Activated CD4-positive, alpha-beta T cell treated with anti-CD3 and anti-CD28 coated beads, Interleukin-2, amount 50 U/mL, for 48 hours (primary cell): ENCODE results near the gene CAMK1.

Source experiments
- DNase-seq, 2 experiments: peaks; one replicate each; pipeline ENCODE4 v3.0.0-alpha.2; 2020

CAMK1 gene

DNA sequence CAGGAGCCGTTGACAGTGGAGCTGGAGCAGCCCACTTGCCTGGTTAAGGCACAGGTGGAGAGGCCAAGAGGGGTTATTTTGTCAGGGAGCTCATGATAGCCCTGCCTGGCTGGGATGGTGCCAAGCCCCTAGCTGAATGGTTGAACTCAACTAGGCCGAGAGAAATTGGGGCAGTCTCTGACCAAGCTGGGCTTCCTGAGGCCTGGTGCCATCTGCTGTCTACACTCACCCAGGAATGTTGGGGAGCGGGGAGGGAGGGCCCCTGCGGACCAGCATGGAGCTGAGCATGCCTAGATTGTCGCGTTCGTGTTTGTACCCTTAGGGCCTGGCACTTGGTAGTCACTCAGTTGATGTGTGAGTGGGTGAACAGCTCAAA is 37.0 kb downstream of the CAMK1 start:
- no peak for DNase-seq

DNA sequence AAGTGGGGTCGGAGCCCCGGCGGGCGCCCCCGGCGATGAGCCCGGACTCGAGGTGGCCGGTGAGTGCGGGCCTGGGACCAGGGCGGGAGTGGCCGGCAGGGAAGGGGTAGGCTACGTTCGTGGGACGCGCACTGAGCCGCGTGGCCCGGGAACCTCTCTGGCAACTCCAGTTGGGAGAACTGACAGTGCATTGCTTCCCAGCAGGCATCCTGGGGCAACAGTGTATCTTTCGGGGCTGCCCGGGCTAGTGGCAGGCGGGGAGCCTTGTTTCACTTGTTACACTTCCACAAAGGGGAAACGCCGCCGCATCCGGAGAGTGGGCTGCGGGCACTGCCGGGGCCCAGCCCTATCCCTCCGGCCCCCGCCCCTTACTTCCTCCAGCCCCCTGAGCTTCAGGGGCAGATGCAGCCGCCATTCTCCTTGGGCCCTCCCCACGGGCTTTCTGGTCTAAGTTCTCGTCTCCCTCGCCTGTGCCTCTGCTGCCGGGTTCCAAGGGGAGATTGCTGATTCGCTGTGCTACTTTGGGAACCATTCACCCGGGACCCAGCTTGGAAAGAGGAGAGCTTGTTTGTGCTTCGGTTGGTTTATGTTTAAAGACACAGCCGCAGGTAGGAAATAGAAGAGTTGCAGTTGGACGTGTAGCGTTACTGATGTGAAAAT is 37.5 kb downstream of the CAMK1 start:
- DNase-seq: peak; percentile 44 to 50

DNA sequence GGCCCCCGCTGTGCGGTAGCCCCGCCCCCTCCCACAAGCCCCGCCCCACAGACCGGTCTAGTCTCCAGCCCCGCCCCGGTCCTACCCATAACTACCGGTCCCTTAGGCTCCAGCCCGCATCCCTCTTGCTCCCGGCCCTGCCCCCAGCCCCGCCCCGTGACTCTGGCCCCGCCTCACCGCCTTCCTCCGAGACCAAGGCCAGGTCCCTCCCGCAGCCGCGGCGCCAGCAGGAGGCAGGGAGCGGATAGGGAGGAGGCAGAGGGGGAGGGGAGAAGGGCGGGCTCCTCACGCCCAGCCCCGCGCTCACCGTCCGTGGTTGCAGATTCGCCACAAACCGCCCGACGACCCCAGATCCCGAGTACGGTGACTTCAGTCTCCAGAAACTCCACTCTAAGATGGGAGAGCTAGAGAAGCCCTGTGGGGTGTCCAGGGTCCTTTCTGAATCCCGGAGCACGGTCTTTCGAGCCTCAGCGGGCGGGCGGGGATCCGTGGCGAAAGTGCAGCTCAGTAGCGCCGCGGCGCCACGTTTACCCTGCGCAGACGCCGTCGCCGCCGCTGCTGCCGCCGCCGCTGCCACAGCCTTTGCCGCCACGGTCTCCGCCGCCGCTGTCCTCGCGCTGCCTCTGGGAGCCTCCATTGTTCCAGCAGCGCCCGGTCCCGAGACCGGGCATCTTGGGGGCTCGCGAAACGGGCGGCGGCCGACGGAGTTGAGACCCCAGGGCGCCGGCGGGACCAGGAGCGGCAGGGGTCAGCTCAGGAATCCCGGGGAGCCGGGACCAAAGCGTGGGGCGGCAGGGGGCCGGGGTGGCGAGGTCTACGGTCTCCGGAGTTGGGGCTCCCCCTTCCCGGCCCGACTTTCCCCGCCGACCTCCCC is 38.3 kb downstream of the CAMK1 start, which contains the start of gene BRPF1:
BRPF1 (plus strand) TSS at position 530 of the 874 bp plus-strand sequence. CDS start 2,406 bp downstream, outside the sequence.
- peak; percentile 100 for DNase-seq

DNA sequence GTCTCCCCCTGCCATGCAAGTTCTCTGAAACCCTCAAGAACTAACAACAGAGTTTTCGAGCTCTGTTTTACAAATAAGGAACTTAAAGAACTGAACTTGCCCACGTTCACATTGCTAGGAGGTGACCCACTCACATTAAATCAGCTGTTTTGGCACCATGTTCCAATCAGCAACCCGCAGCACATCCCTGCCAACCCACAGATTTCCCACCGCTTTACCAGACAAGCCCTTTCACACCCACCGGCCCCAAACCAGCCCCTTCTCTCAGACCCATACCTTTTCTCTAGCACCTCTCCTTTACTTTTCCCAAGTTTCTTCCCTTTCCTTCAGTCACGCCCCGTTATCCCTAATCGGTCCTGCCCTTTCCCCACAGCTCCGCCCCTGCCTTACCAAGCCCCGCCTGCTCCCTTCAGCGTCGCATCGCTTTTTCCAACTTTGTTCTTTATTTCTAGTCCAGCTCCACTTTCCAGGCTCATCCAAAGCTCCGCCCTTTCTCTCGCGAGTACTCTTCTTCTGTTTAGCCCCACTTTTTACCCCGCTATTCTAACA is 39.0 kb downstream of the CAMK1 start:
- DNase-seq: no peak

DNA sequence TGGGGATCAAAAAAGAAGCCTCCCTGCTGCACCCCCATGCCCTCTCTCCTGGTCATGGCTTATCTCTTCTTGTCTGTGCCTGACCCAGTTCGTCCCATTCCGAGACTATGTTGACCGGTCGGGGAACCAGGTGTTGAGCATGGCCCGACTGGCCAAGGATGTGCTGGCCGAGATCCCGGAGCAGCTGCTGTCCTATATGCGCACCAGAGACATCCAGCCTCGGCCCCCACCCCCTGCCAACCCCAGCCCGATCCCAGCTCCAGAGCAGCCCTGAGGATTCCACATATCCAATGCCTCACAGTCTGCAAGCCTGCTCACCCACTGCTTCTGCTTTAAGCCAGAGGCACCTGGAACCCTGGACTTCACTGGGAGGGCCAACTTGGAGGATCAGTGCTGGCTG is 40.3 kb downstream of the CAMK1 start:
- DNase-seq: no peak

DNA sequence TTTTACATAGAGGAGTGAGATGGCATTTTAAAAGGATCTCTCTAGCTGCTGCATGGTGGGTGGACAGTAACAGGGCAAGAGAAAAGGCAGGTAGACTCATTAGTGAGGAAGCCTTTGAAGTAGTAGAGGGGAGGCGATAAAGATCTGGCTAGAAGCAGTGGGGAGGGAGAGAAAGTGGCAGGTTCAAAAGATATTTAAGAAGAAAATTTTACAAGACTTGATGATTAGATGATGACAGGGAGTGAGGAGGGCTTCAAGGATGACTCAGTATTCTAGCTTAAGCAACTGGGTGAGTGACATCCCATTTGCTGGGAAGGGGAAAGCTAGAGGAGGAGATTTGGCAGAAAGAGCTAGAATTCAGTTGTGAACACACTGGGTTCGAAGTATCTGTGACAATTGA is 42.0 kb downstream of the CAMK1 start:
- no peak for DNase-seq

DNA sequence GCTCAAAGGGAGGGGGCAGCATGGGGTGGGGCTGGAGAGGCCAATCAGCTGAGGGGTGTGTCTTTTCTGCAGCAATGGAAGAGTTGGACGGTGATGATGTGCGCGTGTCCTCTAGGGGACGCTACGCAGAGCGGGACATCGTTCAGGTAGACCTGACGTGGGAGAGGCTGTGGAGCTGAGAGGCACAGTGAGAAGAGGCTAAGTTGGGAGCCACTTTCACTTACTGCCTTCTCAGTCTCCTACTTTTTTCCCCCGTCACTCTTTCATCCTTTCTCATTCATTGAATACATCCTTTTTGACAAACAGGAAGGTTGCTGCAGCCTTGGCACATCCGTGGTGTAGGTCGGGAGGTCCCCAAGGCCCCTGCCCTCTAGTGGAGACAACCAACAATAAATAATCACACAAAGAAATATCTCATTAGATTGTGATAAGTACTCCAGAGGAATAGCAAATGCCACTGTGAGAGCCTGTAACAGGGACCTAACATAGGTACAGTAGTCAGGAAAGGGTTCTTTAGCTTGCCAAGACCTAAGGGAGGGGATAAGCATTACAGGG is 42.6 kb downstream of the CAMK1 start:
- peak; percentile 56 to 69 for DNase-seq

DNA sequence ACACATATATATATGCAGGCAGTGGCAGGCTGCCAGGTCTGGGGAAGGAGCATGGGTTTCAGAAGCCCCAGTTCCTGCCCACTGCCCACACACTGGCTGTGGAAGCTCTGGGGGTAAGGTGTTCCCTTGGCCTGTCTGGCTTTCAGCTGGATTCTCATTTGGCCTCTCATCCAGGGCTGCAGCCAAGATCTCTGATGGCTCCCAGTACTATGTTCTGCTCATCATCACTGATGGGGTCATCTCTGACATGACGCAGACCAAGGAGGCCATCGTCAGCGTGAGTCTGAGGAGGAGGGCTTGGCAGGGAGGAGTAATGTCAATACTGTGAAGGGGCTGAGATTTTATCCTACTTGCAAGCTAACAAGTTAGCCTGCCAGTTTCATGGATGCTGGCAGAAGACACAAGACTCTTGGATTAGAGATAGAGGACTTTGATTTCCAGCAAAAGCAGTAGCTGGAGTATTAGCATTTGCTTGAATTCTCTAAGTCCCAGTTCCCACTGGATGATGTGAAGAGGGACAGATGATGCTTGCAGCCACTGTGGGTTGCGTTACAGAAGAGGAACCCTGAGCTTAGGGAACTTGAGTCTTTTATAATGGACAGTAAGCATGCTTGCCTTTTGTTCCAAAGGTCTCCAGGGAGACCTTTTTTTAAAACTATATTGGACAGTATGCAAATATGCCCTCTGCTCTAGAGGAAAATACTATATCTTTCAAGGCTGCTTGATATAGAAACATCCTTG is 43.8 kb downstream of the CAMK1 start:
- no peak for DNase-seq

DNA sequence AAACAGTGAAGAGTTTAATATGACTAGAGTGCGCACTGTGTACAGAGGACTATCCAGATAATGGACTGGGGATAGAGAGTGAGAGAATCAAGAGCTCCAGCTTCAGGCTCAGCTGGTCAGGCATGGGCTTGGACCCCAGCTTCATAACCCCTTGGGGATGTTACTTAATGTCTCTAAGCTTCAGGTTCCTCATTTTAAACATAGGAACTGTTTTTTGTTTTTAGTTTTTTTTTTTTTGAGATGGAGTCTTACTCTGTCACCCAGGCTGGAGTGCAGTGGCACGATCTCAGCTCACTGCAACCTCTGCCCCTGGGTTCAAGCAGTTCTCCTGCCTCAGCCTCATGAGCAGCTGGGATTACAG is 48.1 kb downstream of the CAMK1 start:
- no peak for DNase-seq

DNA sequence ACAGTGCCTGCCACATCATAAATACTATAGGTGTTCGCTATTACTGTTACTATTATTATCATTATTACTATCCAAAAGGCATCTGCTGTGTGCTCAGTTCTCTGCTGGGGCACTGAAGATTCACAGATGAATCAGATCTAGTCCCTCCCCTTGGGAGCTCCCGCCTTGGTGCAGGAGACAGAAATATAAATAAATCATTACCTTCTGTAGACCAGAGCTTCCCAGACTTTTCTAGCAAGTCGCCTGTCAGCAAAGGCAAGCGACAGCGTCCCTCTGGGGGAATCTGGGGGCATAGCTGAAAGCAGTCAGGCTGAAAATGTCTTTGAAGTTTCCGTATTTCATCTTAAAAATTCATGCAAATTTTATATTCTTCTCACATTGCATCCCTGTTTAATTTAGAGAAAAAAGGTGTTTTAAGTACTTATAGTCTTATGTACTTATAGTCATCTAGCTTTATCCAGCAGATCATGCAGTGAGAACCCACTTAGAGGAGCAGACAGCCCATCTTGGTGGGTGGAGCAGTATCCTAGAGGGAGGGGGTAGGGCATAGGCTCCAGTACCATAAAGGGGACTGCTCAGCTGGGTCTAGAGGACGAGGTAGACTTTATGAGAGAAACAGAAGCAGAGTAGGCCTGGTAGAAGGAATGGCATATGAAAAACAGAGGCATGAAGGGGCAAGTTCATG is 48.6 kb downstream of the CAMK1 start:
- DNase-seq: no peak

DNA sequence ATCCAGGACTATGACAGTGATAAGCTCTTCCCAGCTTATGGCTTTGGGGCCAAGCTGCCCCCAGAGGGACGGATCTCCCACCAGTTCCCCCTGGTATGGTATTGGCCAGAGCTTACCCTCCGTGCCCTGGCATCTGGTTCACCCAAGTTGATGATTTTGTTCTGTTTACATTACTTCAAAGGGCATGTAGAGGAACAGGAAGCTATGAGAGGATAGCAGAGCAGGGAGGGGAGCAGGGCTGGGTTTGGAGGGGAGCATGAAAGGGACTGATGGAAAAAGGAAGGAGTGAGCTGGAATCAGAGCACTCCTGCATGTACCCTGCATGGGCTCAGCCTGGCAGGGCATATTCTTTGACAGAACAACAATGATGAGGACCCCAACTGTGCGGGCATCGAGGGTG is 51.6 kb downstream of the CAMK1 start:
- DNase-seq: no peak

DNA sequence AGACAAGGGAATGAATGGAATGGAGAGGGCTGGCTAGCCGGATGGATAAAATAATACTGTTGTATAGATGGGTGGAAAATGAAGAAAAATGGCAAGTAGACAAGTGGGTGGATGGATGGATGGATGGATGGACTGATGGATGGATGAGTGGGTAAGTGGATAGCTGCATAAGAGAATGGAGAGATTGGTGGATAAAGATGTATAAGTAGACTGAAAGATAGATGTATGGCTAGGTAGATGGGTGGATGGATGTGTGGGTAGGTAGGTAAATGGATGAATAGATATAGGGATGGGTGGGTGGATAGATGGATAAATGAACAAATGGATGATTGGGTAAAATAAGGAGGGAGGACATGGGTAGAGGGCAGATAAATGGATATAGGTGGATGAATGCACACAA is 52.2 kb downstream of the CAMK1 start:
- no peak for DNase-seq

DNA sequence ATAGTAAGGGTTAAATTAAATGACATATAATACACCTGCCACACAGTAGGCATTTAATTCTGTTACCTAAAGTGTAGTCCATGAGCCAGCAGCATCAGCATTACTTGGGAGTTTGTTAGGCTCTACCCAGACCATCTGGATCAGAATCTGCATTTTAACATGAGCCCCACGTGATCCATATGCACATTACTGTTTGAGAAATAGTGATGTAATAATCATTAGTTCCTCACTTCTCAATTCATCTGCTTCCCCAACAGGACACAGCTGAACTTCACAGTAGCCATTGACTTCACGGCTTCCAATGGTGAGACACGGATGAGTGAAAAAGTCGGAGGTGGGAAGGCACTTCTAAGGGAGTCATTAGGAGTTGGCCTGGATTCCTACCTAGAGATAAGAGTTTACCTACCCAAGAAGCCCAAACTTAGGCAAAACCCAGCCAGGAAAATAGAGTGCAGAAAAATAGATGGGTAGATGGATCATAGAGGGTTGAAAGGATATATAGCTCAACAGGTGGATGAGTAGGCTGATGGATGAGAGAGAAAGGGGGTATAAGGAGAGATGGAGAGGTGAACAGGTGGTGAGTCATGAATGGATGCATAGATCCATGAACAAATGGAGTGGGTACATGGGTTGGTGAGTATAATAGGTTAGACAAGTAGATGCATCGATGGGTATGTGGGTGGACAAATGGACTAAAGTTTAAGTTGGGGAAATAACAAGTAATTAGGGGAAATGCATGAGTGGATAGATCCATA is 52.8 kb downstream of the CAMK1 start:
- no peak for DNase-seq

DNA sequence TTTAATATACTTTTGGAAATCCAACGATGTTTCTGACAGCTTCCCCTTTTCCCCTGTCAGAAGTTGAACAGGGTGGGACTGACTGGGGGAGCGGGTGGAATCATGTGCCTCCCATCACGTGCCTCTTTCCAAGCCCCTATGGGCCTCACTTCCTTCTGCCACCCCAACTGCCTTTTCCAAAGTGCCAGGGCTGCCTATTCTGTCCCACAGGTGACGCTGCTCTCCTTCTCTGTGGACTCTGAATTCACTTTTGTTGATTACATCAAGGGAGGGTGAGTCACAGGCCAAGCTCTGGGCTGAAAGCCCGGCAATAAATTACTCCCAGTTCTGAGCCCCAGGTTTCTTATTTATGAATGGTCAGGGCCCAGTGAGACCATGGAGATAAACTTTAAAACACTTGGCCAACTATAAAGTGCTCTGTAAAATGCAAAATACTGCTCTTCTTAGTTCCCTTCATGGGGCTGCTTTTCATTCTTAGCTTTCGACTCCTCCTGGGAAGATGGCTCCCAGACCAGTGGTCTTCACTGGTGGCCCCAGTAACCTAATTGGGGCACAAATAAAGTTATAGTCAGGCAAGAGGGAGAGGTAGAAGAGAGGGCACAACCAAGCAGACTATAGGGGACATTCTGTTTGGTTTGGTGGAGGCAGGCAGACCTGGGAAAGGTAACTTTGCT is 53.8 kb downstream of the CAMK1 start:
- peak; percentile 44 to 49 for DNase-seq

DNA sequence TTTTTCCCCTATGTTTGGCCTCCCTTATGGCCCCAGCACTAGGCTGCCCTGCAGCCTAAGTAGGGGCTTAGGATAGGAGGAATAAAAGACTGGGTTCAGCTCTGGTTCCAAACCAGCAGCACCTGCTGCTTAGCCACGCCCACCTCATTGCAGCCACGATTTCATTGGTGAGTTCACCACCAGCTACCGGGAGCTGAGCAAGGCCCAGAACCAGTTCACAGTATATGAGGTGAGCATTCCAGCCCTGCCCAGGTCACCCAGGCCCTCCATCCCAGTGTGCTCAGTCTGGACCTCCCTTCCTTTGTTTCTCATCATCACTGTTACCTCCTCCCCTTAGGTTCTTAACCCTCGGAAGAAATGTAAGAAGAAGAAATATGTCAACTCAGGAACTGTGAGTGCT is 54.6 kb downstream of the CAMK1 start:
- DNase-seq: no peak

DNA sequence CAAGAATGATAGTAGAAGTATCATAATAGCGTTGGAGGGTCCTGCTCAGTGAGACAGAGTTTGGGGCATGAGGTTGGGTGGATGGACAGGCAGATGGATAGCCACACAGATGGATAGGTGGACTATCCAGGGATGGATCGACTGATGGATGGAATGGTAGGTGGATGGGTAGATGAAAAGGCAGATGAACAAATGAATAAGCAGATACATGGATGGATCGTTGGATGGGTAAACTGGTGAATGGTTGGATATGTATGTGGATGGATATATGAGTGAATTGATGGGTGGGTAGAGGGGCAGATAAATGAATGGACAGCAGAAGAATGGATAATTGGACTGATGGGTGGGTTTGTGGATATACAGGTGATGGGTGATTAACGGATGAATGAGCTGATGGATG is 56.6 kb downstream of the CAMK1 start:
- no peak for DNase-seq

DNA sequence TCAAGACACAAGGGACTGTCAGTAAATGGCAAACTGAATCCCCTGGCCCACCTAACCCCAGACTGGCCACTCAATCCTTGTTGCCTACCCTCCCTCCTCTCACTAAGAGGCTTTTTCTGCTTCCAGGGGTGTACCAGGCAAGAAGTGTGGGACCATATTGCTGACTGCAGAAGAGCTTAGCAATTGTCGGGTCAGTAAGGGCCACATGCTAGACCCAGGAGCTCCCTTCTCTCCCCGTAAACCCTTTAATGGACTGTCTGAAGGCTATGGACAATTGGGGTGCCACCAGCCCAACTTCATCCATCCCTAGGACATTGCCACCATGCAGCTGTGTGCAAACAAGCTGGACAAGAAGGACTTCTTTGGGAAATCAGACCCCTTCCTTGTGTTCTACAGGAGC is 57.3 kb downstream of the CAMK1 start:
- no peak for DNase-seq

DNA sequence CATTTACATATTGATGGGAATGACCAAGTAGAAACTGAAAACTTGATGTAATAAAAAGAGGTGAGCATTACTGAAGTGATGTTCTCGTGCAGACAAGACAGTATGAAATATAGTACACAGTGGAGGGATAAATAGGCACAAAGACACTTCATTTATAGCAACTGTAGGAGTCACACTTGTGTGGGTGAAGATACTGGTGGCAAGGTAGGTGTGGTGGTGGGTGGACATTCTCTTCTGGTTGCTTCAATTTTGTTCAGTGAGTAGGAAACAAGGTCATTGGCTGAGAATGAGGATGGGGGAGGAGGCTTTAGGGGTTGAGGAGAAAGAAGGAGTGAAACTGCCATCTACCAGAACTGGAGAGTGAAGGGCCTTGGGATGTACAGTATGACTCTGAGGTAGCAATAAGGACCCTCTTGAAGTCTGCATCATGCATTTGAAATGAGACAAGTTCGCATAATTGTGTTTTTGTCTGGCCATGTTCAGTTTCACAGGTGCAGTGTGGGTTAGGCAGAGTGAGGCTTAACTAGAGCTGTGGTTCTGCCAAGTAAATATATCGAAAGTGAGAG is 59.5 kb downstream of the CAMK1 start:
- no peak for DNase-seq
